HG03196 (cell line): ENCODE data around the gene KRT10.

Source experiments
- ATAC-seq: cut with Tn5 transposase; IDR thresholded peaks from one replicate; pipeline ENCODE4 v1.9.1; 2021; ENCODE audit not compliant: unreplicated experiment

The KRT10 gene

DNA sequence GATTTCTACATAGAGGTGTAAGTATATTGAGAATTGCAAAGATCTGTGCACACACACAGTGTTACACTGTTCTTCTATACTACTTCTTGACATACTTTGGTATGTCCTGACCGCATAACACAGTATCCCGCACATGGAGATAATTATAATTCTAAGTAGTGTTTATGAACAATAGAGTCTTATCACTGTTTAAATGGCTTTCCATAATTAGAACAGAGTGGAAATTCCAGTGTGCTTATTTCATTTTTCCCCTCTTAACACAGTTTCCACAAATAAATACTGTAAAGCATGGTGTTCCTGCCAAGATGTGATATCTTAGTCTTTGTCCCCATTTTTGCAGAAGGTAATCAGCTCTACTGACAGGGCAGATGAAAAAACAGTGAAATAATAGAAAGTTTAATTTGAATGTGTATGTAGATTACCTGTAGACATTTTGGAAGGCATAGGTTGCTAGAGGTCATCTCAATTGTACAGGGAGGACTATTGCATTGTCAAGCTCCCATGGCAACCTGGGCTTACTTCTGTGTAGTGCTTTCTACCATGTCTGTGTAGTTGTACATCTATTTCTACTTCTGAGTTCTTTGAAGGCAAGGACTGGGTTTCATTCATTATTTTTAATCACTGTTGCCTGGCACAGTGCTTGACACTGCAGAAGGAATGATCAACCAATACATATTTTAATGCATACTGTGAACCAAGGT is 12.5 kb downstream of the KRT10 start:
- ATAC-seq: no peak

DNA sequence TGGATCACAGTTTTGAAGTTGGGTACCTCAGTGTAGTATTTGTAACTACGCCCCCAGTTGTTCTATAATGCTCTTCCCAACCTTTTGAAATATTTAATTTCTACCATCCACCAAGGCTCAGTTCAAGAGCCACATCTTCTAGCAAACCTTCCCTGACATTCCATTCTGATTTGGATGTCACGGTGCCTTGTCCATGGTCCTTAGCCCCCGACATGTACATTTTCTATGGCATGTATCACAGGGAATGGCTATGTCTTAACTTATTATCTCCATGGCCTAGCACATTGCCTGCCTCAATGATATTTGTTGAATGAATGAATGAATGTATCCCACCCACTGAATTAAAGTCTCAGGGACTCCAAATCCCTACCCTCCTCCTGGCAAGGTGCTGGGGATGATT is 16.3 kb downstream of the KRT10 start:
- ATAC-seq: no peak

DNA sequence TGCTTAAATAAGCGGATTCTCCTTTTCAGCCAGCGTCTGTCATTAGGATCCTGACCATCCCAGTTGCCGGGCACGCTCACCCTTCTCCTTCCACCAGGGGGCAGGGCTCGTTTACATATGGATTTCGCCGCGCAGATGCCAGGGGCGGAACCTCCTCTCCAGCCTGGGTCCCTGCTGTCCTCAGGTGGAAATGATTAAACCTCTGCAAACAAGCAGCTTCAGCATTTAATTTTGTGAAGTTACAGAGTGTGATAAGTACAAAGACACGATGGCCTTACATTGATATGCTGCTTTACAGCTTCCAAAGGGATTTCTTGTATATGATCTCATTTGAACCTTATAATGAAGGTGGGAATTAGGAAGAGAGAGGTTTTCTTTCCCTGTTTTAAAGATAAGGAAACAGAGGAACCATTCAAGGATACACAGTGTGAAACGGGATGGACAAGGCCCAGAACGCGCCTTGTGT is 18.8 kb downstream of the KRT10 start:
- ATAC-seq: no peak

DNA sequence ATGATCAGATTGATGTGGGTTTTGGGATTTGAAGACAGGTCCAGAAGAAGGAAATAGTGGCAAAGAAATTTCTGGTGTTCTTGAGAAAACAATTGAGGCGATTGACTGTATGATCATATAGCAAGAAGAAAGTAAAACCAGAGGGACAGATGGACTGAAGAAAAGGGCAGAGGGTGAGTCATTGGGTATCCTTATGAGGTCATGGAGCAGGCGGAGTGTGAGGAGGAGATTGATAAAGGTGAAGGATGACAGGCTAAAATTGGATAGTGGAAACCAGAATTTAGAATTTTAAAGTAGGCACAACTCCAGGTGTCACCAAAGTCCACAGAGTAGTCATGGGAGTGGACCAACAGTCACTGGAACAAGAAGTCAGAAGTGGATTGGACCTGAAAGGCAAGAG is 21.3 kb downstream of the KRT10 start:
- no peak for ATAC-seq

DNA sequence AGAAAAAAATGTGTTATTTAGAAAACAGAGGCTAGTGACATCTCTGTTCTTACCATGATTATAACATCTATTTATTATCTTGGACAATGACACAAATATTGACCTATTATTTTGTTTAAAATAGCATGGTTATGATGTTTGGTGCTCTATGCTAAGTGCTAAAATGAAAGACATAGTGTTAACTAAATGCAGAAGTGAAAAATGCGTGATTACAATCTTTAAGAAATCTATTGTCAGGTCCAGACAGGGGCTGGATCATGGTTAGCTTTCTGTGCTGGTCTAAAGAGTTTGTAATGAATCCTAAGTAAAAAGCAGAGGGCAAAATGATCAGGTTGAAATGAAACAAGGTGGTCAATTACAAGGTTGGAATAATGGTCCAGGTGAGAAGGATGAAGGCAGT is 22.0 kb downstream of the KRT10 start:
- ATAC-seq: no peak

DNA sequence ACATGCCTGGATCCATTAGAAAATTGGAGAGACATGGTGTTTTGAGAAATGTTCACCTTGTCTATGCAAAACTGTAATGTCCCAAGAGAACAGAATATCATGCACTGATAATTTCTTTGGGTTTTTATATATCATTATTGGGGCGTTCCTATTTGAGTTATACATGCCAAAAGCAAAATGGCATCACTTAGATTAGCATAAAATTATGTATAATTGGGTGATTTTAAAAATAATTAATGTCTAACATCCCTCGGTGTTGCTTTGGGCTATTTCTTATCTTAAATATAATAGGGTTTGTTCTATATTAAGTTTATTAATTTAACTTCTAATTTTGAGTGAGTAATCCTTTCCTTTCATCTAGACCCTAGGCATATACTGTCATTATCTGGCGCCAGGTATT is 22.6 kb downstream of the KRT10 start, which contains the start of gene KRT28:
TSS of gene KRT28 (minus strand) at position 101 of the 400 bp plus-strand sequence. CDS start at position 35, 66 bp downstream.
- ATAC-seq: no peak

DNA sequence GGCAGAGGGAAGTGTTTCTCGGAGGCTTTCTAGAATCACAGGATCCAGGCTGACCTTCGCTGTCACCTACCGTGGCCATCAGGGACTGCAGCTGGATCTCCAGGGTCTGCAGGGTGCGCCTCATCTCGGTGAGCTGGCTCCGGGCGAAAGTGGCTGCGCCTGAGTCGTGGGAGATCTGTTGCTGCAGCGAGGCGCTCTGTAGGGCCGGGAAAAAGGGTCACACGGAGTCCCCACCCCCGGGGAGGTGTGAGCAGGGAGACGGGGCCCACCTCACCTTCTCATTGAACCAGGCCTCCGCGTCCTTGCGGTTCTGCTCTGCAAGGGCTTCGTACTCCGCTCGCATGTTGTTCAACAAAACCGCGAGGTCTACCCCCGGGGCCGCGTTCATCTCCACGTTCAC is 25.6 kb downstream of the KRT10 start:
- no peak for ATAC-seq

DNA sequence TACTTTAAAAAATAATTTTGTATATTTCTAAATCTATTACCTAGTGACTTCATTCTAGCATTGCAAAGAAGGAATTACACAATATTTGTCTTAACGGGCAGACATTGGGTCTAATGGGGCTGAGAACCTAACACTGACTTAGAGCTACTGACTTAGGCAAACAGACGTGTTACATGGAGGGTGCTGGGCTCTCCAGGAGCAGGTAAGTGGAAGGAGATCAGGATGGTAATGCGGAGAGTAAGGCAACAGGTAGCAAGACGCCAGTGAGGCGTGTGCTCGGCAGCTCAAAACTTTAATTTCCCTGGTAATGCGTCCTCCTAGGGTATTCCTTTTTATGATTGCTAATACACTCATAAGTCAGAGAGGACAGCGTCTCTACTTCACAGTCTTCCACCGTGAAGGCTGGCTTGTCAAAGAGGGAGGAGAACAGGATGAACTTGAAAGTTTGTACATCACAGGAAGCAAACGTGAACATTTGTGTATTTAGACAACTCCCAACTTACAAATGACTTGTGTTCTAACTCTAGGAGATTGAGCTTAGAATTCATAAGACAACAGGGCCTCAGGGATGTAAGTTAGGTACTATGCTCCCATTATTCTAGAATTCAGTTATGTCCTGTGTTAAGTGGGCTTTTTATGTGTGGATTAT is 27.3 kb downstream of the KRT10 start:
- no peak for ATAC-seq

DNA sequence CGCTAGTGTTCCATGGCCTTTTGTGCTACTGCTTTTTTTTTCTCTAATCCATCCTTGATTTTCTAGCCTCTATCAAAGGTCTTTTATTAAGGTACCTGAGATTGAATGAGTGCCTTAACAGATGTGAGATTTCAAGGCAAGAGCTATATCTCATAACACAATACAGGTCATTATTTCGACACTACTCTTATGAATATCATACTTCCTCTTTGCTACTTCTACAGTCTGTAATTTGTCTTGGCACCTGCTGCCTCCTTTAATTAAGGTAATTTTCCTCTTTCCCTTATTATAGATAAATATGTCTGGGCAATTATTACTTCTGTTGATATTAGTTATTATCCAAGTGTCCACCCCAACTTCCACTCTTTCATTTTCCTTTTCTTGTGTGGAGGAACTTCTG is 27.9 kb downstream of the KRT10 start:
- ATAC-seq: no peak

DNA sequence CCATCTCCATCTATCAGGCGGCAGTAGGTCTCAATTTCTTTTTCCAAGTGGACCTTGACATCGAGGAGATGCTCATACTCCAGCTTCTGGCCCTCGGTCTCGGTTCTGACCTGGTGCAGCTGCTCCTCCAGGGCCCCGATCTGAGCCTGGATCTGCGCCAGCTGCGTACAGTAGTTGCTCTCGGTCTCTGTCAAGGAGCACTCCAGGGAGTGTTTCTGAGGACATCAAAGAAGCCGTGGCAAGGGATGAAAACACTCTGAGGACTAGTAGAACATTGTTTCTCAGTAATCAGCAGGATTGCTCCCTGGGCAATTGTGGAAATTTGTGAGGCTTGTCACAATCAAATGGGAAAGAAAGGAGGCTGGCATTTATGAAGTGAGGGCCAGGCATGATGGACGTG is 28.6 kb downstream of the KRT10 start:
- ATAC-seq: no peak

DNA sequence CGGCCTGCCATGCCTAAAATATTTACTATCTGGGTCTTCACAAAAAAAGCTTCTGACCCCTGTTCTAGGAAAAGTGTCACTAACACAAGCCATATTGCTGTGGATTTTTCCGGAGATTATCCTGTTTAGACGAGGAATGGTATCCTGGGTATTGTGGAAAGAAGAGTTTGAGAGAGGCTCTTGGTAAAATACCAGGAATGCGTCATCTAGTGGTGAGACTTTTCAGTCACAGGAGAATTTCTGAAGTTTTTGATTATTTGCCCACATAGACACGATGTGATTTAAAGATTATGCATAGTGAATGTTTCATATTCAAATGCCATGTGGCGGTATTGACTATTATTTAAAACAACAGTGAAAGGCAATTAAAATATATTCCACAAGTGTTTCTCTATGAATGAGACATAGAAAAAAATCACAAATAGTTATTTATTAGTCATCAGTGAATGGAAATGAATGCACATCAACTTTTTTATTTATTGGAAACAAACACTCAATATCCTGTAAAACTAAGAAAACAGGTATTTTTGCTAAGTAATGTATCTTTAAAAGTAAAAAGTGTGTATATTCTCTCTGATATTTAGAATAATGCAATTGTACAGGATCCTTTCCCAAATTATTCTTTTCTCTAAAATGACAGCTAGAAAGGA is 30.5 kb downstream of the KRT10 start:
- ATAC-seq: no peak

DNA sequence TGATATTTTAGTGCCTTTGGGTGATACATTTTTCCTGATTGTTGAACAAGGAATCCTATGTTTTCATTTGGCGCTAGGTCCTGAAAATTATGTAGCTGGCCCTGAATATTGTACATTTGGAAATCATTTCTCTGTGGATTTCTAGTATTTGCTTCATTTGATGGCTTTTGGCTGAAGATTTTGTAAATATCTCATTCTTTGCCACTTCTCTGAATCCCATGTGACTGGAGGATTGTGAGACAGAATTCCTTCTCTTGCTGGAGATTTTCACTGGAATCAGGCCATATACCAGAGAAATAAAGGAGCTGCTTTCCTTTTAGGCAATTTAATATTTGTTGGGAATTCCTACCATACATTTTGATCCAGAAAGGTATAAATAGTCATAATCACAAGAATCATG is 31.3 kb downstream of the KRT10 start:
- ATAC-seq: no peak

DNA sequence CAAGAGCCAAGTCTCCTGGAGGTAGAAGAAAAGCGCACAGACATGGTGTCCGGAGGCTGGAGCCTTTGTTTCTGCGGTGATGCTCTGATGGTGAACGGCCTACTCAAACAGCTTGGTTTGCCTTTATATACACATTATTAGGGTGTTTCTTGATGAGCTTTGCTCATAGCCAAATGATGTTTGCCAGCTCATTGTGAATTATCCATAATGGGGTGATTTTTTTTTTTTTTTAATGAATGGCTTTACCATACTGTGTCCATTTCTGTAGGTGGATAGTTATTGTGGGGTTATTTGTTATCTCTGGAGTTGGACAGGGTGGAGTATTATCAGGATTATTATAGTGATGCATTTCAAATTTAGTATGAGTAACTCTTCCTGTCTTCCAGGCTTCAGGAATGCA is 40.0 kb downstream of the KRT10 start, which contains the start of gene KRT27:
TSS of gene KRT27 (minus strand) at position 101 of the 400 bp plus-strand sequence. CDS start at position 44, 57 bp downstream.
- no peak for ATAC-seq

DNA sequence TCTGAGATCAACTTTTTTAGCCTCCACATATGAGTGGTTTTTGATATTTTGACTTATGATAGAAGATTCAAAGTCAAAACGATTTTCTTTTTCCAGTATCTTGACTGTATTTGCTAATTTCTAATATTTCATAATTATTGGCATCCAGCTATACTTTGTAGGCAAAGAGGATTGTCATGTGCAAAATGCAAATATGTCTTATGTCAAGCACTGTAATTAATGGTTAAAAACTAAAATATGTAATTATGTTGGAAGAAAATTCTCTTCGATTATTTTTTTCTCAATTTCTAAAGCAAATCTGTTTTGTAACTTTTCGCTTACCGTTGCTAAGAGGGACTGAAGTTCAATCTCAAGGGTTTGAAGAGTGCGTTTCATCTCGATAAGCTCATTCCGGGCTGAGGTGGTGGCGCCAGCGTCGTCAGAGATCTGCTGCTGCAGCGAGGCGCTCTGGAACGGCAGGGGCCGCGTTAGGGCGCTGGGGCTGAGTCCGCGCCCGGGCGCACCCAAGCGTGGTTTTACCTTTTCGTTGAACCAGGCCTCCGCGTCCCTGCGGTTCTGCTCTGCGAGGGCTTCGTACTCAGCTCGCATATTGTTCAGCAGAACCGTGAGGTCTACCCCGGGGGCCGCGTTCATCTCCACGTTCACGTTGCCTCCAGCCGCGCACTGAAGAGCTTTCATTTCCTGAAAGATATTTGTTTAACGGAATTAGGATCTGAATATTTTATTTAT is 43.1 kb downstream of the KRT10 start:
- ATAC-seq: no peak

DNA sequence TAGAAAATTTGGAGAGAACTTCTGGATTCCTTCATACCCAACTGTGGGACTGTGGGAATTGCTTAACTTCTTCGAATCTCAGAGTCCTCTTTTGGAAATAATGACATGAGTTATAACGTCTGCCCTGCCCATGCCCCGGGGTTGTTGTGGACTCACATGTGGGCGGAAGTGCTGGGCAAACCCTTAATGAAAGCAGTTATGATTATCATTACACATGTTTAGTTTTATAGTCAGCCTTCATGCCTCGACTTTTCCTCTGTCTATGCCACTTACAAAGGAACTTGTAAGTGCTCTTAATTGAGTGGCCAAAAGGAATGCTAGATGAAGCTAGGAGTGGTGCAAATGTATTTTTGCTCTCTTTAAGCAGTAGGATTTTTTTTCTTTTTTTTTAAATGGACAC is 44.0 kb downstream of the KRT10 start:
- ATAC-seq: no peak

DNA sequence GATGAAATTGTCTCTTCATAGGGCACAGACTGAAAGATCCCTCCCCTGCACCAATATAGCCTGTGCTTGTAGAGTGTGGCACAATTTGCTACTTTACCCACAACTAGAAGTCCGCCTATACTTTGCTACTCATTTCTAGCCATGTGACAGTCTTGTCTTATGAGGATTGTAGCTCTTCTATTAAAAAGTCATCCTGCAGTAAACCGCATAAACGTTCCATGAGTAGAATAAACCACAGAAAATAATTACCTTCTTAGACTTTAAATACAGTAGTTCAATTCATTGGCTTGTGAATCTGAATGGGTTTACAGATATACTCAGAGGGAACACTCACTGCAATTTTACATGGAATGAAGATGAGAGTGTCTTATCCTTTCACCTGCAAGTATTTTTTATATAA is 44.4 kb downstream of the KRT10 start:
- no peak for ATAC-seq

DNA sequence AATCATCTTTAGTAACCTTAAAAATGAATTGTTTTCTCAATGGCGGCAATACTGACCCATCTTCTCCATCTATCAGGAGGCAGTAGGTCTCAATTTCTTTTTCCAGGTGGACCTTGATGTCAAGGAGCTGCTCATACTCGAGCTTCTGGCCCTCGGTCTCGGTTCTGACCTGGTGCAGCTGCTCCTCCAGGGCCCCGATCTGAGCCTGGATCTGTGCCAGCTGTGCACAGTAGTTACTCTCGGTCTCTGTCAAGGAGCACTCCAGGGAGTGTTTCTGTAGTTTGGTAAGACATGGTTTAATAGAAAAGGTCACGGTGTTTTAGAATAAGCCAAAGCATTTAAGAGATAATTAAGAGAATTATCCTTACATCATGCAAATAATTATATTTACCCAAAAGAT is 45.0 kb downstream of the KRT10 start:
- no peak for ATAC-seq

DNA sequence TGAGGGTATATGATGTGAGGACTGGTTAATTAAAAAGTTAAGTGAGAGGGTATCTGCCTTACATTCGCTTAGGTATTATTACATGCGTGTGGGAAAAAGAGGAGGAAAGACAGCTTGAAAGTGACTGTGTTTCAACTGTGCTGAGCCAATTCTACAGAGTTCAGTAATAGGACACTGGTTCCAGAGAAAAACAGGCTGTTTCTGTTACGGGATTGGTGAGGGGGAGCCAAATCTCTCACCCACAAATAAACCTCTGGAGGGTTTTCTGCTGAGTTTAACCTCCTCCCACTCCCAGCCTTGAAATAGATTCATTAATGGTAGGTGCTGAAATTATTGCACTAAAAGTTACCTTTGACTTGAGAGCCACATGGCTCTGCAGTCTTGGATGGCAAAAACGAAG is 46.5 kb downstream of the KRT10 start:
- ATAC-seq: no peak

DNA sequence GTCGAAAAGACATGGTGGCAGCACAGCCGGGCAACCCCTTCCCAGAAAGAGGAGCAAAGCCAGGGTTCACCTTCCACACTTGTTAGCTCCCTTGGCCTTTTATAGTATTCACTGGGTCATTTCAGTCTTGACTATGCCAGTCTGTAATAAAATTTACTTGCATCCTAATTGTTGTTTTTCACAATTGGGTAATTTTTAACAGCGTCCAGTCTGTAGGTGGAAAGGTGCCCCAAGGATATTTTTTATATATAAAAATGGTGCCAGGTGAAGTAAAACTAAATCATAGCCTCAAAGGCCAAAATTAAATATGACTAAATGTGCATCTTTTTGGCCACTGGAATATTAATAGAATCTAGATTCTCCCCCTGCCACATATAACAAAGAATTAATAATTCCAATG is 50.3 kb downstream of the KRT10 start, which contains the start of gene KRT26:
TSS of gene KRT26 (minus strand) at position 101 of the 400 bp plus-strand sequence. CDS start at position 13, 88 bp downstream.
- no peak for ATAC-seq
